Effector memory CD8-positive, alpha-beta T cell (primary cell): ENCODE data around the gene LSP1.
A peak's percentile ranks its signal among the peaks of the same experiment; 100 is the strongest.
"Not testable (repeated sequence)": the region's sequence is repeated elsewhere in the genome, so short reads cannot be mapped to it uniquely, and the experiment has no call there.

Experiments
- ATAC-seq: fragments of 150-1000 bp; cut with Tn5 transposase; replicated peaks from 2 replicates; pipeline ENCODE4 v1.10.0; 2021; ENCODE audit warnings: mild to moderate bottlenecking, moderate library complexity
- DNase-seq, 3 experiments: peaks; one replicate each; pipeline ENCODE4 v3.0.0; 2021
- H3K27ac Mint-ChIP-seq, 2 donors: one replicate each; pipeline ENCODE4 v1.8.0; 2022; ENCODE audit warnings: mild to moderate bottlenecking in 2 of 2, mixed read lengths in 2 of 2, moderate library complexity in 2 of 2
- H3K27me3 Mint-ChIP-seq, 2 donors: one replicate each; pipeline ENCODE4 v1.8.0; 2022; ENCODE audit warnings: mixed read lengths in 2 of 2
- H3K36me3 Mint-ChIP-seq: one replicate; pipeline ENCODE4 v1.8.0; 2022; ENCODE audit warnings: mild to moderate bottlenecking, moderate library complexity, mixed read lengths; ENCODE audit not compliant: insufficient read depth
- H3K4me1 Mint-ChIP-seq, 2 donors: one replicate each; pipeline ENCODE4 v1.8.0; 2022; ENCODE audit warnings: low read depth in 2 of 2, mixed read lengths in 2 of 2
- H3K4me3 Mint-ChIP-seq, 2 donors: one replicate each; pipeline ENCODE4 v1.8.0; 2022; ENCODE audit warnings: mild to moderate bottlenecking in 2 of 2, mixed read lengths in 2 of 2, moderate library complexity in 2 of 2
- H3K9me3 Mint-ChIP-seq, 2 donors: one replicate each; pipeline ENCODE4 v1.8.0; 2022; ENCODE audit warnings: mixed read lengths in 2 of 2

The LSP1 gene

GRCh38 chr11:1878137-1879031, 25.5 kb downstream of the LSP1 start:
- ATAC-seq (no peak), DNase-seq (no peak)
- Mint-ChIP-seq H3K9me3 (no peaks in the 10 kb centered on the region), H3K4me3 (no peak overlapping the region), H3K4me1 (peaks cover 24% of the 10 kb centered on the region in 2 donors), H3K27ac (peak overlapping the region; percentile 35), H3K27me3 (no peaks in the 10 kb centered on the region), H3K36me3 (peaks cover 35% of the 10 kb centered on the region)

- Mint-ChIP-seq H3K9me3 (no peaks in the 10 kb centered on the region), H3K4me1 (peaks cover 20 to 22% of the 10 kb centered on the region in 2 donors), H3K4me3 (no peak overlapping the region), H3K36me3 (peaks cover 29% of the 10 kb centered on the region), H3K27ac (peak overlapping the region; percentile 44 to 89), H3K27me3 (no peaks in the 10 kb centered on the region)
- ATAC-seq, result no peak
- no peak for DNase-seq
These were observed 26.6 kb downstream of the LSP1 start for GRCh38 chr11:1879342-1879940.

DNA sequence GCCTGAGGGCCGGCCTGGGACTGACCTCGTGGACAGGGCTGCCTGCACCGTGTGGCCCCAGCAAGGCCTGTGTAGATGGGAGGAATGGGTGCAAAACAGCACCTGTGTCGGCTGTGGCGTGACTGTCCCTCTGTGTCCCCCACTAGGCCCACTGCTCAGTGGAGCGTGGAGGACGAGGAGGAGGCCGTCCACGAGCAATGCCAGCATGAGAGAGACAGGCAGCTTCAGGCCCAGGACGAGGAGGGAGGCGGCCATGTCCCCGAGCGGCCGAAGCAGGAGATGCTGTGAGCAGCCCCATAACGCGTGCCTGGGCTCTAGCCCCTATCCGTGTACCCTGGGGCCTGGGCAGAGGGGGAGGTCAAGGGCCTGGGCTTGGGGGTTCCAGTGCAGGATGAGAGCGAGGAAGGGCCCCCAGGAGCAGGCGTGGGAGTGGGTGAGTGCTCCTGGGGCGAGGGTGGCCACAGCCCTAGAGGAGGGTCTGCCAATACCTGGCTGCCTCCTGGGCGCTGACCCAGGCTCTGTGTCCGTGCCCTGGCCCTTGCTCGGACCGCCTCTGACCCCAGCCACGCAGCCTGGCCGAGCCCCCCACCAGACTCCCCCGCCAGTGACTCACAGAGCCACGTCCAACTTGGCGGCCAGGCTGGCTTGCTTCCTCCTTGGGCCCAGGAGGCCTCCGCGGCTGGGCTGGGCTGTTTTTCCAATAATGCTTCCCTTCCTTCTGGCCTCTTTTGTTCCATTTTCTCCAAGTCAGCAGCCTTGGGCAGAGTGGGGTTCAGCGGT, 27.2 kb downstream of the LSP1 start:
- Mint-ChIP-seq H3K9me3 (no peaks in the 10 kb centered on the region), H3K4me1 (peaks cover 20 to 21% of the 10 kb centered on the region in 2 donors), H3K27me3 (no peaks in the 10 kb centered on the region), H3K36me3 (peaks cover 26% of the 10 kb centered on the region), H3K27ac (peak overlapping the region; percentile 46 to 89), H3K4me3 (no peak overlapping the region)
- no peak for ATAC-seq
- no peak for DNase-seq

GRCh38 chr11:1880746-1881441, 28.0 kb downstream of the LSP1 start:
- ATAC-seq, result no peak
- H3K27me3 Mint-ChIP-seq, result no peaks in the 10 kb centered on the region
- H3K27ac Mint-ChIP-seq, result peak overlapping the region; percentile 46 to 83

DNA sequence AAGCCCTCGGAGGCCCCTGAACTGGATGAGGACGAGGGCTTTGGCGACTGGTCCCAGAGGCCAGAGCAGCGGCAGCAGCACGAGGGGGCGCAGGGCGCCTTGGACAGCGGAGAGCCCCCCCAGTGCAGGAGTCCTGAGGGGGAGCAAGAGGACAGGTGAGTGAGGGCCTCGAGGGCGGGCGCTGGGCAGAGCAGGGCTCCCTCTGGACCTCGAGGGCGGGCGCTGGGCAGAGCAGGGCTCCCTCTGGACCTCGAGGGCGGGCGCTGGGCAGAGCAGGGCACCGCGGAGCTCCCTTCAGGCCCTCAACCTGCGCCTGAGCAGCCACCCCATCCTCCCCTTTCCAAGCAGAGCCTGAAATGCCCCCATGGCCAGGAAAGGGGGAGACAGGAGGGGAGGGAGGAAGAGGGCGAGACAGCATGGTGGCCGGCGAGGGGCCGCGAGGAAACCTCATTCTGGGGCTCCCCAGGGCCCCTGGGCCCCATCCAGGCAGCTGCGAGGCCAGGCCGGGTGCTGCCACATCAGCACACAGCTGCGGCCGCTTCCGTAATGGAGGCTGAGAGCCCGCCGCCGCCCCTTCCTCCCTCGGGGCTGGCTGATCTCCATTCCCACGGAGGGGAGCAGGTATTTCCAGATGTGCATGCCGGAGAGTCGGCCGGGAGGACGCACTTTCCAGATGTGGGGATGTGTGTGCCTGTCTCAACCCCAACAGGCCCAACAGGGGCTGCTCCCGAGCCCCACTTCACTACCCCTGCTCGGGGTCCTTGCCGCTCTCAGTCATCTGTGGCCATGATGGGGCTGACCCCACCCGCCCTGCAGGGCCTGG, 28.8 kb downstream of the LSP1 start:
- ATAC-seq, result peak; percentile 17
- Mint-ChIP-seq H3K27me3 (no peaks in the 10 kb centered on the region), H3K4me3 (no peak overlapping the region), H3K9me3 (no peaks in the 10 kb centered on the region), H3K36me3 (peaks cover 21% of the 10 kb centered on the region), H3K27ac (no peak overlapping the region), H3K4me1 (peaks cover 17% of the 10 kb centered on the region in 2 donors)
- DNase-seq, result no peak

More at GRCh38 chr11:1880746-1881441, 28.0 kb downstream of the LSP1 start:
- Mint-ChIP-seq H3K4me1 (peaks cover 16 to 17% of the 10 kb centered on the region in 2 donors), H3K36me3 (peaks cover 21% of the 10 kb centered on the region), H3K4me3 (no peak overlapping the region), H3K9me3 (no peaks in the 10 kb centered on the region)
- no peak for DNase-seq

GRCh38 chr11:1882265-1883238, 29.7 kb downstream of the LSP1 start:
- peaks cover 16 to 19% of the 10 kb centered on the region in 2 donors for H3K4me1 Mint-ChIP-seq
- ATAC-seq (peak; percentile 94), DNase-seq (peak; percentile 74 to 78 (median 77))
- no peaks in the 10 kb centered on the region for H3K27me3 Mint-ChIP-seq
- peaks cover 26% of the 10 kb centered on the region for H3K36me3 Mint-ChIP-seq
- no peak overlapping the region for H3K27ac Mint-ChIP-seq
- no peaks in the 10 kb centered on the region for H3K9me3 Mint-ChIP-seq
- no peak overlapping the region for H3K4me3 Mint-ChIP-seq

DNA sequence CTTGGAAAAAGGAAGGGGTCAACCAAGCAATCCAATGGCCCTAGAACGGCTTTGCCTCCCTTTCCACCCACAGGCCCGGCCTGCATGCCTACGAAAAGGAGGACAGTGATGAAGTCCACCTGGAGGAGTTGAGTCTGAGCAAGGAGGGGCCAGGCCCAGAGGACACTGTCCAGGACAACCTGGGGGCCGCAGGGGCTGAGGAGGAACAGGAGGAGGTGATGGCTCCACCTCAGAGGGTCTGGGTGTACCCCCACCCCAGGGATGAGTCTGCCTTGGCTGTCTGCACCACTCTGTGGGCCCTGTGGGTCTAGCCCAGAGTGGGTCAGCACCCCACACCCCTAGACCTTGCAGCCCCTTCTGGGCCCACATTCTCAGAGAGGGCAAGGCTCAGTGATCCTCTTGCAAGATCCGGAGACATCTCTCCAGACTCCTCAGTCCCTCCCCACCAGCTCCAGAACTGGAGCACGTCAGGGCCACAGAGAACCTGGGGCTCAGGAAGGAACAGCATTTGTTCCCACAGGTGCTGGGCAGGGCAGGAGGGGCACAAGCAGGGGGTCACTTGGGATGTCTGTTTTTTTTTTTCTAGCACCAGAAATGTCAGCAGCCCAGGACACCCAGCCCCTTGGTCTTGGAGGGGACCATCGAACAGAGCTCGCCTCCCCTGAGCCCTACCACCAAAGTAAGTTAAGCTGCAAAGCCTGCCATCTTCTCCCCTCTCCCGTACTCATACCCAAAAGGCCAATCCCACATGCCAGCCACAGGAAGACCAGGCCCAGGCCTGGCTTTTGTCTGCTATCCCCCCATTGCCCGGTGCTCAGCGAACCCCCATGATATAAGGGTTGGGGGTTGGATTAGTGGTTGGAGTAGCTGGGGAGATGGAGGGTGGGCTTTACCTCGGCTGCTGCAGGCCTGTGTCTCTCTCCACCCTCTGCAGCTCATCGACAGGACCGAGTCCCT, 30.7 kb downstream of the LSP1 start:
- ATAC-seq (no peak), DNase-seq (no peak)
- Mint-ChIP-seq H3K9me3 (no peaks in the 10 kb centered on the region), H3K27ac (no peak overlapping the region), H3K27me3 (no peaks in the 10 kb centered on the region), H3K4me1 (peaks cover 17 to 23% of the 10 kb centered on the region in 2 donors), H3K4me3 (no peak overlapping the region), H3K36me3 (peaks cover 29% of the 10 kb centered on the region)

DNA sequence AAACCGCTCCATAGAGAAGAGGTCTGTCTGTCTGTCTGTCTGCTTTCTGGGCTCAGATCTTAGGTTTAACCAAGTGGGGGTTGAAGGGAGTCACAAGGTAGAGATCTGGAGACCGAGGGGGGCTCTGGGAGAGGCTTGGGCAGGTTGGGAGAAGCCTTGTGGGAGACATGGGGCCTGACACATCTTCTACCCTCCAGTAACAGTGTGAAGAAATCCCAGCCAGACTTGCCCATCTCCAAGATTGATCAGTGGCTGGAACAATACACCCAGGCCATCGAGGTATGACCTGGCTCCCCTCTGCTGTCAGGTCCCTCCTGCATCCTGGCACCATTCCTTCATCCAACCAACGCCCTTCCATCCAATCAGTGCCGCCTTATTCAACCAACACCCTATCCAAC, 31.4 kb downstream of the LSP1 start:
- peaks cover 22 to 29% of the 10 kb centered on the region in 2 donors for H3K4me1 Mint-ChIP-seq
- H3K27ac Mint-ChIP-seq, result no peak overlapping the region
- H3K9me3 Mint-ChIP-seq, result no peaks in the 10 kb centered on the region
- no peak overlapping the region for H3K4me3 Mint-ChIP-seq
- H3K27me3 Mint-ChIP-seq, result no peaks in the 10 kb centered on the region
- peaks cover 30% of the 10 kb centered on the region for H3K36me3 Mint-ChIP-seq
- DNase-seq (no peak), ATAC-seq (no peak)

DNA sequence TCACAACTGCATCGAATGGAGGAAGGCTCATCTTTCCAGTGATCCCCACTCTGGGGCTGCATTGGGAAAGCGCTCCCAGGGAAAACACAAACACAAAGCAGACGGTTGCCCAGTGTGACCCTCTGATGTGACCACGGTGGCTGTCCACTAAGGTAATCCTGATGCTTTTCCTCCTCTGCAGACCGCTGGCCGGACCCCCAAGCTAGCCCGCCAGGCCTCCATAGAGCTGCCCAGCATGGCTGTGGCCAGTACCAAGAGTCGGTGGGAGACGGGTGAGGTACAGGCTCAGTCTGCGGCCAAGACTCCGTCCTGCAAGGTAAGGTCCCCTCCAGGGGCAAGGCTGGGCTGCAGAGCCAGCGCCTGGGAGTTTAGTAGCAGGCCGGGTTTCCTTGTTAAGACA, 33.7 kb downstream of the LSP1 start:
- not testable (repeated sequence) for ATAC-seq, DNase-seq, H3K9me3 Mint-ChIP-seq, H3K4me3 Mint-ChIP-seq, H3K27ac Mint-ChIP-seq, H3K27me3 Mint-ChIP-seq
- peaks cover 21% of the 10 kb centered on the region for H3K36me3 Mint-ChIP-seq
- peaks cover 18 to 19% of the 10 kb centered on the region in 2 donors for H3K4me1 Mint-ChIP-seq

DNA sequence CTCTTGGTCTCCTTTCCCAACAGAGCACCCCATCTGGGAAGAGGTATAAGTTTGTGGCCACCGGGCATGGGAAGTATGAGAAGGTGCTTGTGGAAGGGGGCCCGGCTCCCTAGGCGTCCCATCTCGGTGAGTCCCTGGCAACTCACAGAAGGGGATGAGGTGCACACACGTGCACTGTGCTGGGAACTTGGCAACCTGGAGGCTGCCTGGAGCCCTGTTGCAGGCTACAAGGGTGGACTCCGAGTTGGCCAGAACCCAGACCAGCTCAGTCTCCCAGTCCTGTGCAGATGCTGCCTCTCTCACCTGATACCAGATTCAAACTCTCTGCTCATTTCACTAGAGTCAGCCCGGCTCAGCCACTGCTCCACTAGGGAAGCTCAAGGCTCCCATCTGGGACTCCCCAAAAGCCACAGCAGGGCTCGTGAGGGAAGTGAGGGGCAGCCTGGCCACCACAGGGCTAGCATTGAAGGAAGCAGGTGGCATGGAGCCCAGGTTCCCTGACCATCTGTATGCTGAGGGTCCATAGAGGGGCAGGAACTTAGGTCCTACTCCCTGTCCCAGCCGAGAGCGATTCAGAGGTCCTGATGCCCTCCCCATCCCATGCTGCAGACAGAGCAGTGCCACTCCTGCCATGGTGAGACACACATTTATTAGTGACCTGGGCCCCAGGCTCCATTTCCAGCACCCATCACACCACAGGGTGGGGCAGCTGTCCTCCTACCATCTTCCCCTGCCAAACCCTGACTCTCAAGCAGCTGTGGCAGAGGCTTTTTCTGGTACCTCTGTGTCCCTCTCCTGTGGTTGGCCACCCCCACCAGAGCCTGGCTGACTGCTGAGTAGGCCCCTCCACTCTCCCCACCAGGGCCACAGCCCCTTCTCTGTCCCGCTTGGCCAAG, 34.8 kb downstream of the LSP1 start:
- ATAC-seq (no peak), DNase-seq (no peak)
- Mint-ChIP-seq H3K27ac (peak overlapping the region; percentile 78 to 89), H3K36me3 (peaks cover 22% of the 10 kb centered on the region), H3K9me3 (no peaks in the 10 kb centered on the region), H3K4me1 (peaks cover 20 to 22% of the 10 kb centered on the region in 2 donors), H3K27me3 (no peaks in the 10 kb centered on the region), H3K4me3 (peak overlapping the region; percentile 70 to 74)
